Neuronal stem cell (in vitro differentiated cells): ENCODE results near the gene MLLT10.

ENCODE experiments used
- DNase-seq: peaks from one replicate; pipeline ENCODE4 v3.0.0-alpha.2; 2013; ENCODE audit warnings: low spot score
- H2AFZ ChIP-seq: one replicate; pipeline ENCODE4 v1.6.1; 2013; ENCODE audit warnings: mild to moderate bottlenecking, low read length, inconsistent platforms
- H2AK5ac ChIP-seq: 2 replicates; pipeline ENCODE4 v1.6.1; 2013; ENCODE audit warnings: low read depth, mild to moderate bottlenecking, inconsistent platforms, low read length, moderate library complexity, mixed read lengths
- H2BK120ac ChIP-seq: 2 replicates; pipeline ENCODE4 v1.6.1; 2013; ENCODE audit warnings: low read depth, mild to moderate bottlenecking, inconsistent platforms, low read length, moderate library complexity, mixed read lengths
- H2BK12ac ChIP-seq: one replicate; pipeline ENCODE4 v1.6.1; 2013; ENCODE audit warnings: low read length, inconsistent platforms
- H2BK15ac ChIP-seq: 2 replicates; pipeline ENCODE4 v1.6.1; 2013; ENCODE audit warnings: mild to moderate bottlenecking, low read length, inconsistent platforms, mixed read lengths
- H2BK5ac ChIP-seq: one replicate; pipeline ENCODE4 v1.6.1; 2013; ENCODE audit warnings: inconsistent platforms, mild to moderate bottlenecking, low read length, moderate library complexity
- H3K14ac ChIP-seq: one replicate; pipeline ENCODE4 v1.6.1; 2013; ENCODE audit warnings: low read length, inconsistent platforms
- H3K18ac ChIP-seq: 2 replicates; pipeline ENCODE4 v1.6.1; 2013; ENCODE audit warnings: low read length, inconsistent platforms
- H3K23ac ChIP-seq: 2 replicates; pipeline ENCODE4 v1.6.1; 2013; ENCODE audit warnings: low read depth, mild to moderate bottlenecking, mixed read lengths, low read length, inconsistent platforms; ENCODE audit not compliant: poor library complexity
- H3K27ac ChIP-seq: replicated peaks from 3 replicates; pipeline ENCODE4 v1.5.1; 2013; ENCODE audit warnings: low read length, inconsistent platforms
- H3K27me3 ChIP-seq, 3 experiments: 2 replicates each; pipeline ENCODE4 v1.6.1; 2013; ENCODE audit warnings: low read length in 3 of 3, mild to moderate bottlenecking in 2 of 3, inconsistent platforms in 1 of 3, low read depth in 1 of 3, mixed read lengths in 1 of 3, moderate library complexity in 1 of 3; ENCODE audit not compliant: control insufficient read depth in 3 of 3, insufficient read depth in 3 of 3
- H3K36me3 ChIP-seq, 2 donors: replicated peaks in 1 of 2; 2 replicates each; pipeline ENCODE4 v1.6.1; 2013; ENCODE audit warnings: low read length in 2 of 2; ENCODE audit not compliant: control insufficient read depth in 2 of 2, insufficient read depth in 2 of 2
- H3K4ac ChIP-seq: 2 replicates; pipeline ENCODE4 v1.6.1; 2013; ENCODE audit warnings: inconsistent platforms, mild to moderate bottlenecking, low read length, moderate library complexity
- H3K4me1 ChIP-seq, 2 donors: 1 replicate in 1 of 2; 2 replicates in 1 of 2; pipeline ENCODE4 v1.6.1; 2013; ENCODE audit warnings: low read length in 2 of 2, low read depth in 1 of 2; ENCODE audit not compliant: control insufficient read depth in 2 of 2, insufficient read depth in 1 of 2
- H3K4me2 ChIP-seq: one replicate; pipeline ENCODE4 v1.6.1; 2013; ENCODE audit warnings: mild to moderate bottlenecking, low read length, inconsistent platforms; ENCODE audit not compliant: insufficient read depth, poor library complexity, severe bottlenecking
- H3K4me3 ChIP-seq, 2 donors: 2 replicates each; pipeline ENCODE4 v1.5.1; 2013; ENCODE audit warnings: low read length in 2 of 2, mild to moderate bottlenecking in 2 of 2, inconsistent platforms in 1 of 2, moderate library complexity in 1 of 2
- H3K79me1 ChIP-seq: one replicate; pipeline ENCODE4 v1.6.1; 2013; ENCODE audit warnings: low read depth, mild to moderate bottlenecking, inconsistent platforms, low read length, moderate library complexity
- H3K9ac ChIP-seq: one replicate; pipeline ENCODE4 v1.6.1; 2013; ENCODE audit warnings: mild to moderate bottlenecking, low read depth, low read length, inconsistent platforms; ENCODE audit not compliant: poor library complexity
- H3K9me3 ChIP-seq, 2 donors: replicated peaks in 1 of 2; 2 replicates each; pipeline versions ENCODE3 to v1.6.1; 2013; ENCODE audit warnings: low read length in 2 of 2, mild to moderate bottlenecking in 2 of 2, inconsistent platforms in 1 of 2, low read depth in 1 of 2, mixed read lengths in 1 of 2, moderate library complexity in 1 of 2; ENCODE audit not compliant: control insufficient read depth in 2 of 2, insufficient read depth in 1 of 2
- H4K8ac ChIP-seq: one replicate; pipeline ENCODE4 v1.6.1; 2013; ENCODE audit warnings: low read depth, mild to moderate bottlenecking, inconsistent platforms, low read length, moderate library complexity
- H4K91ac ChIP-seq: one replicate; pipeline ENCODE4 v1.6.1; 2013; ENCODE audit warnings: low read length, low read depth, mild to moderate bottlenecking, inconsistent platforms; ENCODE audit not compliant: poor library complexity
- WGBS, 2 donors: extraction: QIAGEN DNeasy Blood & Tissue Kit; methylation state at CpG; one replicate each; pipeline ENCODE4 v1.1.7; 2013; ENCODE audit warnings: missing lambda C conversion rate in 2 of 2, mixed read lengths in 1 of 2; ENCODE audit not compliant: insufficient read length in 2 of 2, insufficient replicate concordance in 1 of 2; ENCODE audit errors: extremely low coverage in 2 of 2; 5-methylcytosine and 5-hydroxymethylcytosine counted together

The MLLT10 gene

DNA sequence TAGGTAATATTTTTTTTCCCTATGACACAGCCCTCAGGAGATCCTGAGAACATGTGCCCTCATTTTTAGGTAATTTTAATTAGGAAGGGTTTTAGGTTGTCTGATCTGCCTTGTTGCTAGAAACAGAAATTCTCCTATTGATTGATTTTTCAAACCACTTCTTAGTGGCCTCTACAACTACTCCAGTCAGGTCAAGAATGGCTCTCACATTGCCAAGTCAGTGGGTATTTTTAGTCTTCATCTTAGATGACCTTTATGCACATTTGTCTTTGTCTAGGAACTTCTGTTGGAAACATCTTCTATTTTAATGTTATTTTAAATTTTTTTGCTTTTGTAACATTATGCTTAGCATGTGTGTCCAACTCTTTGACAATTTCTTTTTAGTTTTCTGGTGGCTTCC lies 162.3 kb downstream of the MLLT10 start:
- Histone ChIP-seq H3K4ac (no peak overlapping the region), H3K4me3 (no peak overlapping the region), H2AK5ac (no peak overlapping the region), H4K91ac (no peak overlapping the region), H3K4me2 (no peak overlapping the region), H3K14ac (no peak overlapping the region), H2BK120ac (no peak overlapping the region), H2AFZ (no peak overlapping the region), H3K36me3 (peaks cover 0 to 47% of the 10 kb centered on the region in 2 donors), H3K23ac (no peak overlapping the region), H3K9ac (no peak overlapping the region), H3K9me3 (peaks cover 0 to 34% of the 10 kb centered on the region in 2 donors), H2BK15ac (no peak overlapping the region), H3K27me3 (no peaks in the 10 kb centered on the region), H2BK5ac (no peak overlapping the region), H3K4me1 (no peaks in the 10 kb centered on the region), H4K8ac (no peak overlapping the region), H2BK12ac (no peak overlapping the region), H3K79me1 (no peaks in the 10 kb centered on the region), H3K18ac (no peak overlapping the region), H3K27ac (no peak overlapping the region)
- DNase-seq, result no peak

DNA sequence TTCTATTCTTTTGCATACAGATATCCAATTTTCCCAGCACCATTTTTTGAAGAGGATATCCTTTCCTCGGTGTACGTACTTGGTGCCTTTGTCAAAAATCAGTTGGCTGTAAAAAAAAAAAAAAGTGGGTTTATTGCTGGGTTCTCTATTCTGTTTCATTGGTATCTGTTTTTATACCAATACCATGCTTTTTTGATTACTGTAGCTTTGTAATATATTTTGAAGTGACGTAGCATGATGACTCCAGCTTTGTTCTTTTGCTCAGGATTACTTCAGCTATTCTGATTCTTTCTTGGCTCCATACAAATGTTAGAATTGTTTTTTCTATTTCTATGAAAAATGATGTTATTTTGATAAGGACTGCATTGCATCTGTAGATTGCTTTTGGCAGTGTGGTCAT lies 165.5 kb downstream of the MLLT10 start:
- H4K91ac ChIP-seq, result no peak overlapping the region
- H3K36me3 ChIP-seq, result peaks cover under 1 to 20% of the 10 kb centered on the region in 2 donors
- no peaks in the 10 kb centered on the region for H3K4me1 ChIP-seq
- H2BK15ac ChIP-seq, result no peak overlapping the region
- no peak overlapping the region for H3K27ac ChIP-seq
- no peak overlapping the region for H2AFZ ChIP-seq
- H3K4me3 ChIP-seq, result no peak overlapping the region
- peaks cover 4% of the 10 kb centered on the region for H3K79me1 ChIP-seq
- no peak overlapping the region for H3K9ac ChIP-seq
- no peak overlapping the region for H3K4me2 ChIP-seq
- H3K18ac ChIP-seq, result no peak overlapping the region
- no peak overlapping the region for H3K14ac ChIP-seq
- no peak overlapping the region for H2BK5ac ChIP-seq
- no peak overlapping the region for H2BK12ac ChIP-seq
- H3K4ac ChIP-seq, result no peak overlapping the region
- H3K23ac ChIP-seq, result no peak overlapping the region
- H4K8ac ChIP-seq, result no peak overlapping the region
- no peak for DNase-seq
- no peak overlapping the region for H2AK5ac ChIP-seq
- no CpG with 5 or more reads among the region's 3 CpGs for WGBS, 2 donors
- no peaks in the 10 kb centered on the region for H3K27me3 ChIP-seq
- peaks cover 0 to 44% of the 10 kb centered on the region in 2 donors for H3K9me3 ChIP-seq
- H2BK120ac ChIP-seq, result no peak overlapping the region

DNA sequence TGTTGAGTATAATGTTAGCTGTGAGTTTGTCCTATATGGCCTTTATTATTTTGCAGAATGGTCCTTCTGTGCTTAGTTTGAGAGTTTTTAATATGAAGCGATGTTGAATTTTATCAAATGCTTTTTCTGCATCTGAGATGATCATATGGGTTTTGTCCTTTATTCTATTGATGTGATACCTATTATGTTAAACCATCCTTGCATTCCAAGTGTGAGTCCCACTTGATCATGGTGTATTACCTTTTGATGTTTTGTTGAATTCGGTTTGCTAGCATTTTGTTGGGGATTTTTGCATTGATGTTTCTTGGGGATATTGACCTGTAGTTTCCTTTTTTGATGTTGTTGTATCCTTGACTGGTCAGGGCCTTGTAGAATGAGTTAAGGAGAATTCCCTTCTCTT lies 166.4 kb downstream of the MLLT10 start:
- no peak overlapping the region for H4K91ac ChIP-seq
- no peak overlapping the region for H3K4me3 ChIP-seq
- H3K79me1 ChIP-seq, result peaks cover 6% of the 10 kb centered on the region
- no peak overlapping the region for H3K4ac ChIP-seq
- no peak overlapping the region for H2BK120ac ChIP-seq
- H4K8ac ChIP-seq, result no peak overlapping the region
- H3K9me3 ChIP-seq, result peaks cover 2 to 46% of the 10 kb centered on the region in 2 donors
- H3K9ac ChIP-seq, result no peak overlapping the region
- H3K18ac ChIP-seq, result no peak overlapping the region
- H3K4me1 ChIP-seq, result peaks cover 0 to 1% of the 10 kb centered on the region in 2 donors
- H2AK5ac ChIP-seq, result no peak overlapping the region
- no peak overlapping the region for H3K4me2 ChIP-seq
- H2BK5ac ChIP-seq, result no peak overlapping the region
- H3K14ac ChIP-seq, result no peak overlapping the region
- H3K36me3 ChIP-seq, result peaks cover 5 to 25% of the 10 kb centered on the region in 2 donors
- H2BK15ac ChIP-seq, result no peak overlapping the region
- no peak overlapping the region for H3K23ac ChIP-seq
- H2AFZ ChIP-seq, result no peak overlapping the region
- H3K27me3 ChIP-seq, result no peaks in the 10 kb centered on the region
- DNase-seq, result no peak
- no peak overlapping the region for H2BK12ac ChIP-seq
- WGBS, 2 donors, result no CpG with 5 or more reads among the region's 2 CpGs
- H3K27ac ChIP-seq, result no peak overlapping the region

DNA sequence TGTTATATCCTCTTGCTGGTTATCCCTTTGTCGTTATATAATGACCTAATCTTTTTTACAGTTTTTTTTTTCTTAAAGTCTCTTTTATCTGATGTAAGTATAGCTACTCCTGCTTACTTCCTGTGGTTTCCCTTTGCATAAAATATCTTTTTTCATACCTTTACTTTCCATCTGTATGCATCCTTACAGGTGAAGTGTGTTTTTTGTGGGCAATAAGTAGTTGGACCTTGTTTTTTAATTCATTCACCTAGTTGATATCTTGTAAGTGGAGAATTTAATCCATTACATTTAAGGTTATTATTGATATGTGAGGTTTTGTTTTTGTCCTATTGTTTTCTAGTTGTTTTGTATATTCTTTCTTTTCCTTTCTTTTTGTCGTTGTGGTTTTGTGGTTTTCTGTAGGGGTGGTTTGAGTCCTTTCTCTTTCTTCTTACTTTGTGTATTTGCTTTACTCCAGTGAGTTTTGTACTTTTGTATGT lies 168.6 kb downstream of the MLLT10 start:
- H3K9ac ChIP-seq, result no peak overlapping the region
- no peaks in the 10 kb centered on the region for H3K27me3 ChIP-seq
- no CpG with 5 or more reads among the region's 2 CpGs for WGBS, 2 donors
- H3K18ac ChIP-seq, result no peak overlapping the region
- no peak overlapping the region for H3K23ac ChIP-seq
- H4K8ac ChIP-seq, result no peak overlapping the region
- H3K4me2 ChIP-seq, result no peak overlapping the region
- H3K27ac ChIP-seq, result no peak overlapping the region
- H2AFZ ChIP-seq, result no peak overlapping the region
- H2BK15ac ChIP-seq, result no peak overlapping the region
- H3K14ac ChIP-seq, result no peak overlapping the region
- H2AK5ac ChIP-seq, result no peak overlapping the region
- H3K79me1 ChIP-seq, result peaks cover 6% of the 10 kb centered on the region
- H3K9me3 ChIP-seq, result peaks cover 2 to 44% of the 10 kb centered on the region in 2 donors
- peaks cover 5 to 20% of the 10 kb centered on the region in 2 donors for H3K36me3 ChIP-seq
- no peak overlapping the region for H2BK5ac ChIP-seq
- no peak for DNase-seq
- H2BK12ac ChIP-seq, result no peak overlapping the region
- no peak overlapping the region for H3K4me3 ChIP-seq
- no peak overlapping the region for H3K4ac ChIP-seq
- H3K4me1 ChIP-seq, result peaks cover 0 to 1% of the 10 kb centered on the region in 2 donors
- H4K91ac ChIP-seq, result no peak overlapping the region
- no peak overlapping the region for H2BK120ac ChIP-seq
